HepG2 (cell line): Measurements from ENCODE around the gene DENND5A.

Experiments
- EZH2 ChIP-seq: conservative IDR thresholded peaks from 2 replicates; pipeline ENCODE4 v1.6.1; 2012; ENCODE audit warnings: mild to moderate bottlenecking, low read depth, low read length, moderate library complexity
- GABPA ChIP-seq, 2 experiments: IDR thresholded peaks; 2 replicates each; pipeline ENCODE4 v1.6.1; 2011 to 2016; ENCODE audit warnings: low read depth in 2 of 2, low read length in 1 of 2, missing biosample characterization in 1 of 2, missing genetic modification characterization in 1 of 2
- IRF2 ChIP-seq: IDR thresholded peaks from 2 replicates; pipeline ENCODE4 v1.6.1; 2018; ENCODE audit warnings: missing genetic modification reagents, missing compliant biosample characterization
- NCOR1 ChIP-seq: fragments of 200-600 bp; sonication (generic); IDR thresholded peaks from 2 replicates; pipeline ENCODE4 v1.7.0; 2017; ENCODE audit warnings: antibody characterized with exemption, low read length, borderline replicate concordance
- NFRKB ChIP-seq: fragments of 450-650 bp; IDR thresholded peaks from 2 replicates; pipeline ENCODE4 v1.6.1; 2017
- ZNF44 ChIP-seq: sonication (generic); formaldehyde crosslinking; IDR thresholded peaks from 2 replicates; pipeline ENCODE4 v1.5.1; 2020; ENCODE audit warnings: mild to moderate bottlenecking, missing genetic modification reagents
- ZNF562 ChIP-seq: sonication (generic); formaldehyde crosslinking; IDR thresholded peaks from 2 replicates; pipeline ENCODE4 v1.8.0; 2022; ENCODE audit warnings: missing genetic modification reagents, borderline replicate concordance
- ZSCAN30 ChIP-seq: sonication (generic); formaldehyde crosslinking; IDR thresholded peaks from 2 replicates; pipeline ENCODE4 v1.5.0; 2020; ENCODE audit warnings: mild to moderate bottlenecking, missing genetic modification reagents
- TF ChIP-seq, protein P1 (sequence below): IDR thresholded peaks from 2 replicates; pipeline ENCODE4 v1.6.1; 2012; ENCODE audit warnings: low read depth, low read length, improper control_type of control experiment
- TF ChIP-seq, protein P2 (sequence below): sonication (generic); formaldehyde crosslinking; IDR thresholded peaks from 2 replicates; pipeline ENCODE4 v1.5.0; 2020; ENCODE audit warnings: mild to moderate bottlenecking, missing genetic modification reagents, moderate library complexity
- TF ChIP-seq, protein P3 (sequence below): sonication (generic); formaldehyde crosslinking; IDR thresholded peaks from 2 replicates; pipeline ENCODE4 v1.5.1; 2020; ENCODE audit warnings: mild to moderate bottlenecking, moderate library complexity, missing genetic modification reagents

- TF ChIP-seq NCOR1 = no peak
- no peak for TF ChIP-seq ZSCAN30 (CRISPR knock-in tag)
- TF ChIP-seq ZNF562 (CRISPR knock-in tag) = no peak
- no peak for TF ChIP-seq IRF2
- TF ChIP-seq, protein P1, sequence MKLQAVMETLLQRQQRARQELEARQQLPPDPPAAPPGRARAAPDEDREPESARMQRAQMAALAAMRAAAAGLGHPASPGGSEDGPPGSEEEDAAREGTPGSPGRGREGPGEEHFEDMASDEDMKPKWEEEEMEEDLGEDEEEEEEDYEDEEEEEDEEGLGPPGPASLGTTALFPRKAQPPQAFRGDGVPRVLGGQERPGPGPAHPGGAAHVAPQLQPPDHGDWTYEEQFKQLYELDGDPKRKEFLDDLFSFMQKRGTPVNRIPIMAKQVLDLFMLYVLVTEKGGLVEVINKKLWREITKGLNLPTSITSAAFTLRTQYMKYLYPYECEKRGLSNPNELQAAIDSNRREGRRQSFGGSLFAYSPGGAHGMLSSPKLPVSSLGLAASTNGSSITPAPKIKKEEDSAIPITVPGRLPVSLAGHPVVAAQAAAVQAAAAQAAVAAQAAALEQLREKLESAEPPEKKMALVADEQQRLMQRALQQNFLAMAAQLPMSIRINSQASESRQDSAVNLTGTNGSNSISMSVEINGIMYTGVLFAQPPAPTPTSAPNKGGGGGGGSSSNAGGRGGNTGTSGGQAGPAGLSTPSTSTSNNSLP = no peak
- TF ChIP-seq, protein P2, sequence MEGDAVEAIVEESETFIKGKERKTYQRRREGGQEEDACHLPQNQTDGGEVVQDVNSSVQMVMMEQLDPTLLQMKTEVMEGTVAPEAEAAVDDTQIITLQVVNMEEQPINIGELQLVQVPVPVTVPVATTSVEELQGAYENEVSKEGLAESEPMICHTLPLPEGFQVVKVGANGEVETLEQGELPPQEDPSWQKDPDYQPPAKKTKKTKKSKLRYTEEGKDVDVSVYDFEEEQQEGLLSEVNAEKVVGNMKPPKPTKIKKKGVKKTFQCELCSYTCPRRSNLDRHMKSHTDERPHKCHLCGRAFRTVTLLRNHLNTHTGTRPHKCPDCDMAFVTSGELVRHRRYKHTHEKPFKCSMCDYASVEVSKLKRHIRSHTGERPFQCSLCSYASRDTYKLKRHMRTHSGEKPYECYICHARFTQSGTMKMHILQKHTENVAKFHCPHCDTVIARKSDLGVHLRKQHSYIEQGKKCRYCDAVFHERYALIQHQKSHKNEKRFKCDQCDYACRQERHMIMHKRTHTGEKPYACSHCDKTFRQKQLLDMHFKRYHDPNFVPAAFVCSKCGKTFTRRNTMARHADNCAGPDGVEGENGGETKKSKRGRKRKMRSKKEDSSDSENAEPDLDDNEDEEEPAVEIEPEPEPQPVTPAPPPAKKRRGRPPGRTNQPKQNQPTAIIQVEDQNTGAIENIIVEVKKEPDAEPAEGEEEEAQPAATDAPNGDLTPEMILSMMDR (CRISPR knock-in tag) = no peak
- no peak for TF ChIP-seq EZH2
- no peak for TF ChIP-seq ZNF44 (CRISPR knock-in tag)
- no peak for TF ChIP-seq GABPA (IDR thresholded peaks at IDR 0.05; ENCODE audit: low read depth, low read length)
- no peak for TF ChIP-seq GABPA (CRISPR knock-in tag; IDR thresholded peaks at IDR 0.05; ENCODE audit: low read depth)
- TF ChIP-seq NFRKB = no peak
- TF ChIP-seq, protein P3, sequence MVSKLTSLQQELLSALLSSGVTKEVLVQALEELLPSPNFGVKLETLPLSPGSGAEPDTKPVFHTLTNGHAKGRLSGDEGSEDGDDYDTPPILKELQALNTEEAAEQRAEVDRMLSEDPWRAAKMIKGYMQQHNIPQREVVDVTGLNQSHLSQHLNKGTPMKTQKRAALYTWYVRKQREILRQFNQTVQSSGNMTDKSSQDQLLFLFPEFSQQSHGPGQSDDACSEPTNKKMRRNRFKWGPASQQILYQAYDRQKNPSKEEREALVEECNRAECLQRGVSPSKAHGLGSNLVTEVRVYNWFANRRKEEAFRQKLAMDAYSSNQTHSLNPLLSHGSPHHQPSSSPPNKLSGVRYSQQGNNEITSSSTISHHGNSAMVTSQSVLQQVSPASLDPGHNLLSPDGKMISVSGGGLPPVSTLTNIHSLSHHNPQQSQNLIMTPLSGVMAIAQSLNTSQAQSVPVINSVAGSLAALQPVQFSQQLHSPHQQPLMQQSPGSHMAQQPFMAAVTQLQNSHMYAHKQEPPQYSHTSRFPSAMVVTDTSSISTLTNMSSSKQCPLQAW (CRISPR knock-in tag) = no peak
These were observed 2.5 kb upstream of the DENND5A start for GRCh38 chr11:9267680-9268079.
